Right lobe of liver (tissue), 4 donors: Measurements from ENCODE around the gene UBASH3B.

Source experiments
- POLR2A ChIP-seq: fragments of 450-650 bp; IDR thresholded peaks from one replicate; pipeline ENCODE4 v1.6.1; 2017; ENCODE audit warnings: antibody characterized with exemption, mild to moderate bottlenecking
- TF ChIP-seq, protein P1 (sequence below), 4 donors: fragments of 200-600 bp in 3 of 4; fragments of 450-650 bp in 1 of 4; IDR thresholded peaks; one replicate each; pipeline versions ENCODE4 v1.5.1 to v1.8.0; 2016 to 2022; ENCODE audit warnings: antibody characterized with exemption in 4 of 4, mild to moderate bottlenecking in 2 of 4
- donor health status: DM: no; HTN: no; CAD: no.
- donor health status: DM: no; HTN: no; CAD: no.
- donor health status: DM: no; HTN: yes; CAD: no.

GRCh38 chr11:122709039-122709760 is 53.7 kb downstream of the UBASH3B start:
- TF ChIP-seq, protein P1, sequence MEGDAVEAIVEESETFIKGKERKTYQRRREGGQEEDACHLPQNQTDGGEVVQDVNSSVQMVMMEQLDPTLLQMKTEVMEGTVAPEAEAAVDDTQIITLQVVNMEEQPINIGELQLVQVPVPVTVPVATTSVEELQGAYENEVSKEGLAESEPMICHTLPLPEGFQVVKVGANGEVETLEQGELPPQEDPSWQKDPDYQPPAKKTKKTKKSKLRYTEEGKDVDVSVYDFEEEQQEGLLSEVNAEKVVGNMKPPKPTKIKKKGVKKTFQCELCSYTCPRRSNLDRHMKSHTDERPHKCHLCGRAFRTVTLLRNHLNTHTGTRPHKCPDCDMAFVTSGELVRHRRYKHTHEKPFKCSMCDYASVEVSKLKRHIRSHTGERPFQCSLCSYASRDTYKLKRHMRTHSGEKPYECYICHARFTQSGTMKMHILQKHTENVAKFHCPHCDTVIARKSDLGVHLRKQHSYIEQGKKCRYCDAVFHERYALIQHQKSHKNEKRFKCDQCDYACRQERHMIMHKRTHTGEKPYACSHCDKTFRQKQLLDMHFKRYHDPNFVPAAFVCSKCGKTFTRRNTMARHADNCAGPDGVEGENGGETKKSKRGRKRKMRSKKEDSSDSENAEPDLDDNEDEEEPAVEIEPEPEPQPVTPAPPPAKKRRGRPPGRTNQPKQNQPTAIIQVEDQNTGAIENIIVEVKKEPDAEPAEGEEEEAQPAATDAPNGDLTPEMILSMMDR (IDR thresholded peaks at IDR 0.05): no peak
- TF ChIP-seq POLR2A: no peak
